Measurements from ENCODE around the gene GNPAT.

The GNPAT gene

DNA sequence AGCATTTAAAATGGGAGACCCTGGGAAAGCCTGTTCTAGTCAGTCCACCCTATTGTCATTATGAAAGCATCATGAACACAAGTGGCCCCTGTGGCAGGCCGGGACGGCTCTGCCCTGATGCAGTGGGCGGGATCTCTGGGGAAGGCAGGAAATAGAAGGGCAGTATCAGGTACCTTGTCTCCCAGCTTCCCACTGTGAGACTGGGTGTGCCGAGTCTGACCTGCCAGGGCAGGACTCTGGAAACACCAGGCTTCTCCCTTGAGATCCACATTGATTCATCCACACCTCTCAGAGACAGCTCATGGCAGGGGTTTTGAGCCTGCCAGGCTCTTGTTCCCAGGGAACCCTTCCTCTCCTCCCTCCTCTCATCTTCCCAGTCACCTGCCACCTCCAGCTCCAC is 24.5 kb upstream of the GNPAT start:
- Histone ChIP-seq H3K4me2 (ENCODE audit: low read depth, low read length, poor library complexity, severe bottlenecking) (no peak overlapping the region), H3K4me3 (ENCODE audit: insufficient read depth, low read length, poor library complexity, severe bottlenecking) (no peak overlapping the region), H3K36me3 (ENCODE audit: low read length) (no peaks in the 10 kb centered on the region), H4K20me1 (ENCODE audit: low read depth, low read length) (no peaks in the 10 kb centered on the region), H3K79me2 (ENCODE audit: insufficient read depth, low read length) (no peaks in the 10 kb centered on the region), H3K9ac (ENCODE audit: low read length) (no peak overlapping the region), H2AFZ (ENCODE audit: low read depth, low read length, severe bottlenecking) (no peak overlapping the region), H3K27ac (ENCODE audit: low read depth, low read length) (no peak overlapping the region), H3K9me3 (ENCODE audit: insufficient read depth, low read length) (no peaks in the 10 kb centered on the region), H3F3A (ENCODE audit: insufficient read depth) (no peaks in the 10 kb centered on the region), H3K9me2 (replicated peaks; ENCODE audit: insufficient read depth, low read length) (no peaks in the 10 kb centered on the region), H3K27me3 (ENCODE audit: low read length) (no peaks in the 10 kb centered on the region)
- TF ChIP-seq EZH2phosphoT487 (conservative IDR thresholded peaks at IDR 0.05; ENCODE audit: low read length), result no peak

DNA sequence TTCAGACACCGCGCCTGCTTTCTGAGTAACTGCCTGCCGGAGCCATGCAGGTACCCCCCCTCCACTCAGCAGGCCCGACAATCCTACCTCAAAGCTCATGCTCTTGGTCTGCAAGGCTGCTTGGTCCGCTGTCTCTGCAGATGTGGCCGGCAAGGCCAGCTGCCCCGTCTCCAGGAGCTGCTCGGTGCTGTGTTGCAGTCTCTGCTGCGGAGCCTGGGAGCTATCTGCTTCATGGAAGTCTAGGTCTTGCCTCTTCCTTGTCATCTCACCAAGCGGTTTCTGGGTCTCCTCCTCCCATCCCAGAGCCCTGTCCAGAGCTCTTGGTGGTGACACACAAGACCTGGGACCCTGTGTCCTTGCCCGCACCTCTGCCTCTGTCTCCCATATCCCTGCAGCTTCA is 24.0 kb upstream of the GNPAT start:
- Histone ChIP-seq H3K9me2 (replicated peaks; ENCODE audit: insufficient read depth, low read length) (no peaks in the 10 kb centered on the region), H3K27me3 (ENCODE audit: low read length) (no peaks in the 10 kb centered on the region), H3K9ac (ENCODE audit: low read length) (no peak overlapping the region), H3F3A (ENCODE audit: insufficient read depth) (no peaks in the 10 kb centered on the region), H3K79me2 (ENCODE audit: insufficient read depth, low read length) (no peaks in the 10 kb centered on the region), H3K36me3 (ENCODE audit: low read length) (no peaks in the 10 kb centered on the region), H3K9me3 (ENCODE audit: insufficient read depth, low read length) (no peaks in the 10 kb centered on the region), H3K4me2 (ENCODE audit: low read depth, low read length, poor library complexity, severe bottlenecking) (no peak overlapping the region), H3K27ac (ENCODE audit: low read depth, low read length) (no peak overlapping the region), H4K20me1 (ENCODE audit: low read depth, low read length) (no peaks in the 10 kb centered on the region), H2AFZ (ENCODE audit: low read depth, low read length, severe bottlenecking) (no peak overlapping the region), H3K4me3 (ENCODE audit: insufficient read depth, low read length, poor library complexity, severe bottlenecking) (no peak overlapping the region)
- TF ChIP-seq CTCF (IDR thresholded peaks at IDR 0.05; ENCODE audit: insufficient read depth, low read length, poor library complexity, severe bottlenecking), result no peak
- no peak for TF ChIP-seq EZH2phosphoT487 (conservative IDR thresholded peaks at IDR 0.05; ENCODE audit: low read length)

- Histone ChIP-seq H4K20me1 (ENCODE audit: low read depth, low read length) (no peaks in the 10 kb centered on the region), H3K9ac (ENCODE audit: low read length) (no peak overlapping the region), H2AFZ (ENCODE audit: low read depth, low read length, severe bottlenecking) (no peak overlapping the region), H3K4me3 (ENCODE audit: insufficient read depth, low read length, poor library complexity, severe bottlenecking) (no peak overlapping the region), H3K4me2 (ENCODE audit: low read depth, low read length, poor library complexity, severe bottlenecking) (no peak overlapping the region), H3K9me2 (replicated peaks; ENCODE audit: insufficient read depth, low read length) (no peaks in the 10 kb centered on the region), H3K36me3 (ENCODE audit: low read length) (no peaks in the 10 kb centered on the region), H3K27me3 (ENCODE audit: low read length) (no peaks in the 10 kb centered on the region), H3K79me2 (ENCODE audit: insufficient read depth, low read length) (no peaks in the 10 kb centered on the region), H3K9me3 (ENCODE audit: insufficient read depth, low read length) (no peaks in the 10 kb centered on the region), H3K27ac (ENCODE audit: low read depth, low read length) (no peak overlapping the region), H3F3A (ENCODE audit: insufficient read depth) (no peaks in the 10 kb centered on the region)
- TF ChIP-seq EZH2phosphoT487 (conservative IDR thresholded peaks at IDR 0.05; ENCODE audit: low read length) (no peak), CTCF (IDR thresholded peaks at IDR 0.05; ENCODE audit: insufficient read depth, low read length, poor library complexity, severe bottlenecking) (no peak)
These were observed 22.9 kb upstream of the GNPAT start for GRCh38 chr1:231218078-231218477.

DNA sequence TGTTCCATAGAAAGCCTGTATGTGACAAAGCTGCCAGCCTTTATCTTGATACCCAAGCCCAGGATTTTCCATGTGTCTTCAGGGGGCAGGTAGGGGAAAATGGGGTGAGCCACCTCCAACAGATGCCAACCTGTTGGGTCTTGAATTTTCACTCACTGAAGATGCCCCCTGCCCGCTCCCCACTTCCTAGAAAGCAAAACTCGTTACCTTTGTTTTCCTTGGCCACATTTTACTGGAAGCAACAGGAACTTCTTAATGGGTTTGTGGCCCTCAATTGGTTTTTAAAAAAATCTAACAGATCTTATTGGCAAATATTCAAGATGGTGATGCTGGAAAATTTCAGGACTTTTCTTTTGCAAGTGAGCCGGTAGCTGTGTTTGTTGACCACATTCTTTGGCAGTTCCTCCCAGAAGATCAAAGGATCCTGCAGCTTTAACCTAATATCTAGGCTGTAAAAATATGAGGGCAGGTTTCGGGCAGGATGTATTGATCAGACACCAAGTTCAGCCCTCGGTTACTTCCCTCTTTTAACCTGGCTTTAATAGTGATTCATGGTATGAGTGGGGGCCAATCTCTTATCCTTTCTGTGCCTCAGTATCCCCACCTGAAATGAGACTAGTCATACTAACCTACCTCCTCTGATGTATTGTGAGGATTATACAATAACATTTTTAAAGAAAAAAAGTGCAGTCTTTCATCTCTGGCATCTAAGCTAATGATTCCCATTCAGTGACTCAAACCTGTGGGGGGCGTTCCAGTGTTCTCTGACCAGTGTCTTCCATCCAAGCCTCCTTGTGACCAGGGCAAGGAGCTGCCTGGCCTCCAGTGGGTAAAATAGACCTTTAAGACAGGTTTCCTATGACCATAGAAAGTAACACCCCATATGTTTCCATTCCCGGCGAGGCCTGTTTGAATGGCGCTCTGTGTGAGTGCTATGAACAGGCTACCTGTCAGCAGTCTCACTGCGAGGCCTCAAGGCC is 21.3 kb upstream of the GNPAT start:
- H3K4me3 ChIP-seq (ENCODE audit: insufficient read depth, low read length, poor library complexity, severe bottlenecking), result no peak overlapping the region
- H3K27me3 ChIP-seq (ENCODE audit: low read length), result no peaks in the 10 kb centered on the region
- no peaks in the 10 kb centered on the region; the same call in 1 of the 2 replicates for H3K36me3 ChIP-seq (ENCODE audit: low read length)
- H3K9me3 ChIP-seq (ENCODE audit: insufficient read depth, low read length), result no peaks in the 10 kb centered on the region
- no peak overlapping the region for H3K9ac ChIP-seq (ENCODE audit: low read length)
- no peak overlapping the region for H3K4me2 ChIP-seq (ENCODE audit: low read depth, low read length, poor library complexity, severe bottlenecking)
- no peaks in the 10 kb centered on the region for H3K79me2 ChIP-seq (ENCODE audit: insufficient read depth, low read length)
- H3F3A ChIP-seq (ENCODE audit: insufficient read depth), result no peaks in the 10 kb centered on the region
- H3K9me2 ChIP-seq (replicated peaks; ENCODE audit: insufficient read depth, low read length), result no peaks in the 10 kb centered on the region
- no peak overlapping the region for H2AFZ ChIP-seq (ENCODE audit: low read depth, low read length, severe bottlenecking)
- no peak for TF ChIP-seq CTCF (IDR thresholded peaks at IDR 0.05; ENCODE audit: insufficient read depth, low read length, poor library complexity, severe bottlenecking)
- no peak for TF ChIP-seq EZH2phosphoT487 (conservative IDR thresholded peaks at IDR 0.05; ENCODE audit: low read length)
- no peaks in the 10 kb centered on the region for H4K20me1 ChIP-seq (ENCODE audit: low read depth, low read length)
- H3K27ac ChIP-seq (ENCODE audit: low read depth, low read length), result no peak overlapping the region
